Keratinocyte (primary cell): ENCODE measurements around the gene GARIN5B. TPM values are rescaled to one million over a fixed set of nuclear protein-coding genes. Genes with fewer than 3 reads are reported as not detected.

Source experiments
- DNase-seq: peaks from one replicate; pipeline ENCODE4 v3.0.0-alpha.2; 2011; ENCODE audit warnings: low read depth, missing footprints, low spot score
- FAIRE-seq: peaks from 2 replicates; lab custom pipeline; 2011; peaks lifted over from hg19 to GRCh38; lab: Jason Lieb, UNC
- H2AFZ ChIP-seq: 2 replicates; pipeline ENCODE4 v1.6.0; 2012; ENCODE audit warnings: low read length, control low read depth, inconsistent platforms; ENCODE audit not compliant: control insufficient read depth
- H3K27ac ChIP-seq: 2 replicates; pipeline ENCODE4 v1.5.1; 2011; ENCODE audit warnings: low read length; ENCODE audit not compliant: control insufficient read depth, insufficient read depth
- H3K27me3 ChIP-seq: 3 replicates; pipeline ENCODE4 v1.6.0; 2011; ENCODE audit warnings: low read length; ENCODE audit not compliant: control insufficient read depth, insufficient read depth; ENCODE audit errors: extremely low read depth
- H3K36me3 ChIP-seq, 2 experiments: 2 replicates in 1 of 2; 3 replicates in 1 of 2; pipeline ENCODE4 v1.5.1; 2011; ENCODE audit warnings: low read length in 2 of 2, mild to moderate bottlenecking in 1 of 2; ENCODE audit not compliant: control insufficient read depth in 2 of 2, insufficient read depth in 2 of 2; ENCODE audit errors: extremely low read depth in 1 of 2
- H3K4me1 ChIP-seq: 3 replicates; pipeline ENCODE4 v1.5.1; 2011; ENCODE audit warnings: low read length; ENCODE audit not compliant: control insufficient read depth, insufficient read depth; ENCODE audit errors: extremely low read depth
- H3K4me2 ChIP-seq: 3 replicates; pipeline ENCODE4 v1.6.0; 2011; ENCODE audit warnings: low read depth, low read length; ENCODE audit not compliant: control insufficient read depth, insufficient read depth; ENCODE audit errors: extremely low read depth
- H3K4me3 ChIP-seq, 3 experiments: fragments of 200-600 bp in 1 of 3; sonication (generic) in 1 of 3; 2 replicates in 2 of 3; 3 replicates in 1 of 3; pipeline ENCODE4 v1.5.1; 2011 to 2016; ENCODE audit warnings: low read length in 3 of 3, mild to moderate bottlenecking in 3 of 3, control low read depth in 2 of 3, inconsistent platforms in 1 of 3, low read depth in 1 of 3, mixed read lengths in 1 of 3, mixed run types in 1 of 3, moderate library complexity in 1 of 3; ENCODE audit not compliant: control insufficient read depth in 2 of 3, insufficient read depth in 2 of 3; ENCODE audit errors: extremely low read depth in 1 of 3
- H3K79me2 ChIP-seq: 2 replicates; pipeline ENCODE4 v1.6.0; 2012; ENCODE audit warnings: low read length; ENCODE audit not compliant: control insufficient read depth, insufficient read depth
- H3K9ac ChIP-seq: 3 replicates; pipeline ENCODE4 v1.6.0; 2011; ENCODE audit warnings: low read length; ENCODE audit not compliant: control insufficient read depth, insufficient read depth; ENCODE audit errors: extremely low read depth
- H3K9me1 ChIP-seq: 3 replicates; pipeline ENCODE4 v1.6.0; 2011; ENCODE audit warnings: low read length; ENCODE audit not compliant: control insufficient read depth, insufficient read depth; ENCODE audit errors: extremely low read depth
- H3K9me3 ChIP-seq: 2 replicates; pipeline ENCODE4 v1.5.1; 2012; ENCODE audit warnings: low read depth, low read length; ENCODE audit not compliant: control insufficient read depth
- H4K20me1 ChIP-seq: 3 replicates; pipeline ENCODE4 v1.6.0; 2011; ENCODE audit warnings: low read length; ENCODE audit not compliant: control insufficient read depth, insufficient read depth; ENCODE audit errors: extremely low read depth
- EZH2 ChIP-seq: IDR thresholded peaks from one replicate; pipeline ENCODE4 v1.6.1; 2012; ENCODE audit warnings: inconsistent platforms, mild to moderate bottlenecking, low read length, moderate library complexity
- dilution Hi-C: fragments of 300-500 bp; cut with MboI; formaldehyde crosslinking; loops from one replicate; pipeline ENCODE4 v1.7.0; 2020; ENCODE audit warnings: low sequenced_read_pairs; ENCODE audit not compliant: extremely low pct_ligation_motif_present
- polyA plus RNA-seq, 5 experiments: library from polyadenylated mRNA; depleted of rRNA in 3 of 5; stranded (reverse) in 3 of 5; stranded (forward) in 1 of 5; unstranded in 1 of 5; fragments of >200 nt; gene quantifications; 1 replicate in 1 of 5; 2 replicates in 3 of 5; 3 replicates in 1 of 5; pipeline versions ENCODE4 v1.2.1 to v1.2.3, GENCODE V29; 2011 to 2012; ENCODE audit warnings: missing spikeins in 2 of 5, low read depth in 1 of 5, low replicate concordance in 1 of 5
- TF ChIP-seq, protein P1 (sequence below), 3 experiments: IDR thresholded peaks in 1 of 3; conservative IDR thresholded peaks in 1 of 3; optimal IDR thresholded peaks in 1 of 3; 2 replicates in 2 of 3; 3 replicates in 1 of 3; pipeline versions ENCODE3 to v1.5.1; 2011; ENCODE audit warnings: low read length in 3 of 3, mild to moderate bottlenecking in 3 of 3, moderate library complexity in 2 of 3, control low read depth in 1 of 3, inconsistent platforms in 1 of 3; ENCODE audit not compliant: insufficient read depth in 2 of 3; ENCODE audit errors: extremely low read depth in 1 of 3

The GARIN5B gene
- polyA plus RNA-seq, 1 donor (not counting 4 experiments of a cell fraction or from before 2014, with no cell fraction given) = not detected

- Histone ChIP-seq H3K27ac (no peak overlapping the region), H3K4me1 (peaks cover 10% of the 10 kb centered on the region), H3K4me3 (no peak overlapping the region), H3K36me3 (peaks cover 12 to 24% of the 10 kb centered on the region in 2 experiments), H3K9me1 (peaks cover 6% of the 10 kb centered on the region), H3K27me3 (no peaks in the 10 kb centered on the region), H3K79me2 (peaks cover 19% of the 10 kb centered on the region), H2AFZ (no peak overlapping the region), H3K9me3 (no peaks in the 10 kb centered on the region), H4K20me1 (peaks cover 25% of the 10 kb centered on the region), H3K9ac (no peak overlapping the region), H3K4me2 (no peak overlapping the region)
- FAIRE-seq (no peak), DNase-seq (no peak)
- TF ChIP-seq, protein P1, sequence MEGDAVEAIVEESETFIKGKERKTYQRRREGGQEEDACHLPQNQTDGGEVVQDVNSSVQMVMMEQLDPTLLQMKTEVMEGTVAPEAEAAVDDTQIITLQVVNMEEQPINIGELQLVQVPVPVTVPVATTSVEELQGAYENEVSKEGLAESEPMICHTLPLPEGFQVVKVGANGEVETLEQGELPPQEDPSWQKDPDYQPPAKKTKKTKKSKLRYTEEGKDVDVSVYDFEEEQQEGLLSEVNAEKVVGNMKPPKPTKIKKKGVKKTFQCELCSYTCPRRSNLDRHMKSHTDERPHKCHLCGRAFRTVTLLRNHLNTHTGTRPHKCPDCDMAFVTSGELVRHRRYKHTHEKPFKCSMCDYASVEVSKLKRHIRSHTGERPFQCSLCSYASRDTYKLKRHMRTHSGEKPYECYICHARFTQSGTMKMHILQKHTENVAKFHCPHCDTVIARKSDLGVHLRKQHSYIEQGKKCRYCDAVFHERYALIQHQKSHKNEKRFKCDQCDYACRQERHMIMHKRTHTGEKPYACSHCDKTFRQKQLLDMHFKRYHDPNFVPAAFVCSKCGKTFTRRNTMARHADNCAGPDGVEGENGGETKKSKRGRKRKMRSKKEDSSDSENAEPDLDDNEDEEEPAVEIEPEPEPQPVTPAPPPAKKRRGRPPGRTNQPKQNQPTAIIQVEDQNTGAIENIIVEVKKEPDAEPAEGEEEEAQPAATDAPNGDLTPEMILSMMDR (optimal IDR thresholded peaks at IDR 0.05 in 1 of 3, IDR thresholded peaks at IDR 0.05 in 1 of 3, conservative IDR thresholded peaks at IDR 0.05 in 1 of 3; ENCODE audit: extremely low read depth in 1 of 3, insufficient read depth in 2 of 3, low read length in 3 of 3) = no peak
- dilution Hi-C loops = no loop called here
Measured at GRCh38 chr19:55392820-55393761, 30.0 kb upstream of the GARIN5B start.

DNA sequence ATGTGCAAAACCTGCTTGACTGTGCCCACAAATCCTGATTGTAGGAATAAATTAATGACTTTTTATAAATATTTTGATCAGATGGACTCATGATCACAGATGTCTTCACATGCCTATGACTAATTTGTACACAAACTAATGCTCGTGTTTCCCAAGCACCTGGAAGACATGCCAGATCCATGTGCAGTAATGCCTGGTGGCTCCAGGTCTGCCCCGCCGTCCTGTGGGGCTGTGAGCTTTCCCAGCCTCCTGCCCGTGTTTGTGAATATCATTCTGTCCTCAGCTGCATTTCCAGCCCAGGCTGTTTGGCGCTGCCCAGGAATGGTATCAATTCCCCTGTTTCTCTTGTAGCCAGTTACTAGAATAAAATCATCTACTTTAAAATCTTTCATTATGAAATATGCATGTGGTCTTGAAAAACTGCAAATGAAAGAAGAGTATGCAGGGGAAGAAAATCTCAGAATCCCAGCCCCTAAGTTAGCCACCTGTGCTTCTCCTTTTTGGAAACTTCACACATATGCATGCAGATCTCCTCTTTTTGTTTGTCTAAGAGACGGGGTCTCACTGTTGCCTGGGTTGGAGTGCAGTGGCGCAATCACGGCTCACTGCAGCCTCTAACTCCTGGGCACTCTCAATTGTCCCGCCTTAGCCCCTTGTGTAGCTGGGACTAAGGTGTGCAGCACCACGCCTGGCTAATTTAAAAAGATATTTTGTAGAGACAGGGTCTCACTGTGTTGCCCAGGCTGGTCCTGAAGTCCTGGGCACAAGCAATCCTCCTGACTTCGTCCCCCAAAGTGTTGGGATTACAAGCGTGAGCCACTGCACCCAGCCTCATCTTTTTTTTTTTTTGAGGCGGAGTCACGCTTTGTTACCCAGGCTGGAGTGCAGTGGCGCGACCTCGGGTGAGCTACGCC, 28.9 kb upstream of the GARIN5B start:
- TF ChIP-seq, protein P1 (optimal IDR thresholded peaks at IDR 0.05 in 1 of 3, IDR thresholded peaks at IDR 0.05 in 1 of 3, conservative IDR thresholded peaks at IDR 0.05 in 1 of 3; ENCODE audit: extremely low read depth in 1 of 3, insufficient read depth in 2 of 3, low read length in 3 of 3) = no peak
- TF ChIP-seq EZH2 = no peak
- Histone ChIP-seq H3K79me2 (peaks cover 31% of the 10 kb centered on the region), H3K4me2 (no peak overlapping the region), H3K9me3 (no peaks in the 10 kb centered on the region), H3K36me3 (peaks cover 23 to 32% of the 10 kb centered on the region in 2 experiments), H4K20me1 (peaks cover 36% of the 10 kb centered on the region), H3K4me3 (no peak overlapping the region), H2AFZ (no peak overlapping the region), H3K27ac (no peak overlapping the region), H3K9ac (no peak overlapping the region), H3K4me1 (peaks cover 21% of the 10 kb centered on the region), H3K27me3 (no peaks in the 10 kb centered on the region), H3K9me1 (peaks cover 12% of the 10 kb centered on the region)
- DNase-seq = no peak
- dilution Hi-C loops = no loop called here
- FAIRE-seq = no peak
